Body of pancreas (tissue), 4 donors: ENCODE data around the gene PLPPR3. TPM values are rescaled to one million over a fixed set of nuclear protein-coding genes. Genes with fewer than 3 reads are reported as not detected.

Experiments
- ATAC-seq: fragments of 150-250 bp; one replicate; pipeline ENCODE4 v1.9.1; 2016
- DNase-seq, 4 donors: peaks; one replicate each; pipeline ENCODE4 v3.0.0-alpha.2; 2019
- H3K27ac ChIP-seq, 4 donors: fragments of 200-600 bp; sonication (generic); 1 replicate in 3 of 4; 2 replicates in 1 of 4; pipeline versions ENCODE4 v1.5.1 to v1.6.1; 2016 to 2019; ENCODE audit warnings: mild to moderate bottlenecking in 1 of 4, mixed read lengths in 1 of 4, moderate library complexity in 1 of 4
- H3K27me3 ChIP-seq, 2 donors: fragments of 200-600 bp; sonication (generic); one replicate each; pipeline ENCODE4 v1.6.0; 2016; ENCODE audit warnings: mild to moderate bottlenecking in 1 of 2
- H3K36me3 ChIP-seq, 2 donors: fragments of 200-600 bp; sonication (generic); replicated peaks in 1 of 2; 2 replicates each; pipeline ENCODE4 v1.5.1; 2016; ENCODE audit warnings: low read depth in 2 of 2; ENCODE audit not compliant: insufficient read depth in 1 of 2
- H3K4me1 ChIP-seq: fragments of 200-600 bp; sonication (generic); one replicate; pipeline ENCODE4 v1.6.0; 2016
- H3K4me3 ChIP-seq, 2 donors: fragments of 200-600 bp; sonication (generic); 1 replicate in 1 of 2; 2 replicates in 1 of 2; pipeline ENCODE4 v1.5.1; 2016 to 2019
- H3K9me3 ChIP-seq, 3 donors: fragments of 200-600 bp; sonication (generic); 1 replicate in 2 of 3; 2 replicates in 1 of 3; pipeline ENCODE4 v1.5.1; 2016
- CTCF ChIP-seq, 7 experiments: fragments of 450-650 bp in 4 of 7; fragments of 200-600 bp in 3 of 7; sonication (generic) in 3 of 7; IDR thresholded peaks; one replicate each; pipeline ENCODE4 v1.5.1; 2016 to 2019; ENCODE audit warnings: antibody characterized with exemption in 7 of 7
- POLR2A ChIP-seq, 3 donors: fragments of 450-650 bp; IDR thresholded peaks; one replicate each; pipeline ENCODE4 v1.6.1; 2016; ENCODE audit warnings: antibody characterized with exemption in 3 of 3, mild to moderate bottlenecking in 2 of 3
- WGBS, 2 donors: methylation state at CpG; one replicate each; pipeline ENCODE4 v1.1.5; 2017; 5-methylcytosine and 5-hydroxymethylcytosine counted together
- intact Hi-C: fragments of 100-400 bp; cut with DNase I; formaldehyde crosslinking; loops from one replicate; pipeline ENCODE4 v1.15.1; 2023
- total RNA-seq, 2 donors: library from RNA; depleted of rRNA; stranded (reverse); fragments of >200 nt; gene quantifications; one replicate each; pipeline ENCODE4 v1.1.0, GENCODE V29; 2016

Gene PLPPR3
- total RNA-seq, result not detected

DNA sequence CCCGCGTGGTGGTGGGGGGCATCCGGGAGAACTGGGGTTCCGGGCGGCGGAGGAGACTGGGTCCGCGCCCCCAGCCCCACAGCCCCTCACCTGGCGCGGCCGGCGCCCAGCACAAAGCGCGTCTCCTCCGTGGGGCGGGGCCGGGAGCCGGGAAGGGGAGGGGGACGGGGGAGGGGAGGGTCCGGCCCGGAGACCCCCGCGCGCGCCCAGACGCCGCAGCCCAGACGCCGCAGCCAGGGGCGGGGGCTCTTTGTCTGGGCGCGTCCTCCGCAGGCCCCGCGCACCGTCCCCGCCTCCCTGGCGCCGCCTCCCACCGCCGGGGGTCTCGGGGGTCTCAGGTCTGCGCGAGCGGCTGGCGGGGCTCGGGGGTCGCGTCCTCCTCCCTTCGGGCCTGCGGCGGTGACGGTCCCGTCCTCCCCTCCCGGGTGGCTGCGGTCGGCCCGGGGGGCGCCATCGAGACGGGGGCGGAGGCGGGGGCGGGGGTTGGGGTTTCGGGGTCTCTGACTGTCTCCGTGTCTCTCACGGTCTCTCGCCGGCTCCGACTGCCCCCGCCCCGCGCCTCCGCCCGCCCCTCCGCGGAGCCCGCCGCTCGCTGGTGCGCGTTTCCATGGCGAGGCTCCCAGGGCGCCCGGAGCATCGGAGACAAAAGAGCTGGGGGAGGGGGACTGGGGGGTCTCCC is at the start of gene PLPPR3:
TSS of gene PLPPR3 (minus strand) at position 131 of the 679 bp plus-strand sequence. CDS start 396 bp downstream, outside the sequence.
- Histone ChIP-seq H3K4me1 (peaks cover 13% of the 10 kb centered on the region), H3K27ac (no peak within 1 kb of the TSS), H3K4me3 (no peak within 1 kb of the TSS), H3K36me3 (no peaks in the 10 kb centered on the region), H3K9me3 (no peaks in the 10 kb centered on the region), H3K27me3 (peaks cover 0 to 10% of the 10 kb centered on the region in 2 donors)
- ATAC-seq (no peak), DNase-seq (no peak)
- TF ChIP-seq CTCF (IDR thresholded peaks at IDR 0.05) (no peak), POLR2A (IDR thresholded peaks at IDR 0.05) (no peak)
- intact Hi-C loops, result no loop called here
- 4% methylated on average over 34 of the region's 86 CpGs; no CpG with 5 or more reads in 1 of the 2 donors for WGBS, 2 donors

DNA sequence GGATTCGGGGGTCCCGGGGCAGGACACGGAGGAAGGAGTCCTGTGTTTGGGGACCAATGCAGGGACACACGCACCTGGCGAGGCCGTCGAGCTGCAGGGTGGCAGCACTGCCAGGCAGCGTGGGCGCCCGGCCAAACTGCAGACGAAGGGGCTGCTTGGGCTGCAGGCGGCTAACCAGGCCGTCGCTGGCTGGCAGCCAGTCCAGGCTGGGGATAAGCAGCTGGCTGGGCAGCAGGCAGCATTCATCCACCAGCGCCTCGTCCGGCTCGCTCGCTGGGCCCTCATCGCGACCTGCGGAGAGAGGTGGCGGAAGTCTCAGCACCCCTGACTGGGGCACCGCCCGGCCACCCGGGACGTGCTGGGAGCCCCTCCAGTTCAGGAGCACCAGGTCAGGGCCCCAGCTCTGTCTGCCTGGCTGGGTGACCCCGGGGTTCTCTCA is 49.2 kb upstream of the PLPPR3 start:
- WGBS, 2 donors, result 73 to 84% methylated on average over 8 to 27 of the region's 28 CpGs
- H3K4me1 ChIP-seq, result peaks cover 3% of the 10 kb centered on the region
- no peaks in the 10 kb centered on the region for H3K9me3 ChIP-seq
- H3K27ac ChIP-seq, result no peak overlapping the region
- peaks cover 2 to 8% of the 10 kb centered on the region in 2 donors for H3K36me3 ChIP-seq
- intact Hi-C loops, result no loop called here
- no peak overlapping the region for H3K4me3 ChIP-seq
- TF ChIP-seq CTCF (IDR thresholded peaks at IDR 0.05) (no peak), POLR2A (IDR thresholded peaks at IDR 0.05) (no peak)
- peak in 1 of 4 donors; percentile 53 for DNase-seq
- no peaks in the 10 kb centered on the region for H3K27me3 ChIP-seq
- ATAC-seq, result no peak

GRCh38 chr19:870314-870713 is 48.6 kb upstream of the PLPPR3 start:
- no peak for ATAC-seq
- Histone ChIP-seq H3K36me3 (peaks cover 2 to 8% of the 10 kb centered on the region in 2 donors), H3K27me3 (no peaks in the 10 kb centered on the region), H3K27ac (peak overlapping the region in 1 of 4 donors; percentile 30), H3K4me3 (no peak overlapping the region), H3K4me1 (peaks cover 3% of the 10 kb centered on the region), H3K9me3 (no peaks in the 10 kb centered on the region)
- intact Hi-C loops, result no loop called here
- DNase-seq, result no peak
- 92 to 97% methylated on average over 8 of the region's 8 CpGs for WGBS, 2 donors
- TF ChIP-seq POLR2A (IDR thresholded peaks at IDR 0.05), result no peak
- no peak for TF ChIP-seq CTCF (IDR thresholded peaks at IDR 0.05)

- WGBS, 2 donors, result 83 to 85% methylated on average over 24 to 29 of the region's 29 CpGs
- peaks cover 2 to 8% of the 10 kb centered on the region in 2 donors for H3K36me3 ChIP-seq
- no peak overlapping the region for H3K4me3 ChIP-seq
- TF ChIP-seq POLR2A (IDR thresholded peaks at IDR 0.05), result no peak
- no peak for TF ChIP-seq CTCF (IDR thresholded peaks at IDR 0.05)
- DNase-seq, result peak in 3 of 4 donors; percentile 40 to 62 (median 54)
- ATAC-seq, result peak; percentile 25
- no peaks in the 10 kb centered on the region for H3K27me3 ChIP-seq
- intact Hi-C loops, result no loop called here
- H3K9me3 ChIP-seq, result no peaks in the 10 kb centered on the region
- peak overlapping the region in 1 of 4 donors; percentile 30 for H3K27ac ChIP-seq
- H3K4me1 ChIP-seq, result peaks cover 3% of the 10 kb centered on the region
These were observed 47.8 kb upstream of the PLPPR3 start for GRCh38 chr19:869245-870177.
